ENCODE results near the gene RTP2.

DNA sequence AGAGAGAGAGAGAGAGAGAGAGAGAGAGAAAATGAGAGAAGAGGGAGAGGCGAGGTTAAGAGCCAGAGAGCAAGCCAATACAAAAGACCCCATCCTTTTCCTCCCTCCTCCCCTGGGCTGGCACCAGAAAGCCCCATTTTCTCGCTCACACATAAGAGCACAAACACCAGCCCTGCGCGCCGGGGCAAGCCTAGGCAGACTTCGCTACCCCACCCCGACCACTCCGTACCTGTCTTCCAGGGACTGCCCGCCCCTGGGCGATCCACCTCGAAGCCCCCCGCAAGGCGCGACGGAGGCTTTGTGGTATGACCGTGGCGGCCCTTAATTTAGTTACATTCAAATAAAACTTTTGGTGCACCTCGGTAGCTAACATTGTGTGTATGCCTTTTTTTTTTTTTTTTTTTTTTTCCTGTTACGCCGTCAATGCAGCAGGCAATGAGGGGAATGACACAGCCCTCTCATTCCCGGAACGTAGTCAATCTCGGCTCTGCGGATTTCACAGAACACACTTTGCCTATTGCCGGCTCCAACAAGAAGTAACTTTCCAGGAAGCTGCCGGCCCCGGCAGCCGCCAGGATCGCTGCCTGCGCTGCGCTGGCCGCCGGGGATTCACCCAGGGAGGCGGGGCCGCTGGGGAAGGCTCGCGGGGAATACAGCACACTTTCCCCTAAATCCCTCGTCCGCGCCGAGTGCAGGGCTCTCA lies 35.2 kb upstream of the RTP2 start:
- TF ChIP-seq, protein P1, sequence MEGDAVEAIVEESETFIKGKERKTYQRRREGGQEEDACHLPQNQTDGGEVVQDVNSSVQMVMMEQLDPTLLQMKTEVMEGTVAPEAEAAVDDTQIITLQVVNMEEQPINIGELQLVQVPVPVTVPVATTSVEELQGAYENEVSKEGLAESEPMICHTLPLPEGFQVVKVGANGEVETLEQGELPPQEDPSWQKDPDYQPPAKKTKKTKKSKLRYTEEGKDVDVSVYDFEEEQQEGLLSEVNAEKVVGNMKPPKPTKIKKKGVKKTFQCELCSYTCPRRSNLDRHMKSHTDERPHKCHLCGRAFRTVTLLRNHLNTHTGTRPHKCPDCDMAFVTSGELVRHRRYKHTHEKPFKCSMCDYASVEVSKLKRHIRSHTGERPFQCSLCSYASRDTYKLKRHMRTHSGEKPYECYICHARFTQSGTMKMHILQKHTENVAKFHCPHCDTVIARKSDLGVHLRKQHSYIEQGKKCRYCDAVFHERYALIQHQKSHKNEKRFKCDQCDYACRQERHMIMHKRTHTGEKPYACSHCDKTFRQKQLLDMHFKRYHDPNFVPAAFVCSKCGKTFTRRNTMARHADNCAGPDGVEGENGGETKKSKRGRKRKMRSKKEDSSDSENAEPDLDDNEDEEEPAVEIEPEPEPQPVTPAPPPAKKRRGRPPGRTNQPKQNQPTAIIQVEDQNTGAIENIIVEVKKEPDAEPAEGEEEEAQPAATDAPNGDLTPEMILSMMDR (conservative IDR thresholded peaks at IDR 0.05; ENCODE audit: low read depth, low read length): no peak
- TF ChIP-seq EZH2 (IDR thresholded peaks at IDR 0.05; ENCODE audit: low read length, unreplicated experiment): no peak

Measured in PC-3 (cell line).